HEK293 (cell line): Measurements from ENCODE around the gene EYA3.
A peak's percentile ranks its signal among the peaks of the same experiment; 100 is the strongest.

ENCODE experiments used
- CTCF ChIA-PET: fragments of 350-600 bp; formaldehyde crosslinking; extraction: SDS; loops from one replicate; lab custom pipeline; 2021; ENCODE audit warnings: antibody characterized with exemption; lab: Yijun Ruan, JAX
- POLR2A ChIA-PET: fragments of 300-600 bp; formaldehyde crosslinking; extraction: SDS; loops from one replicate; lab custom pipeline; 2020; ENCODE audit warnings: antibody characterized with exemption, inconsistent platforms; lab: Yijun Ruan, JAX
- H3K27ac ChIP-seq: fragments of 200-500 bp; sonication (Bioruptor generic); 2 replicates; pipeline ENCODE4 v1.5.1; 2014; ENCODE audit warnings: low read depth, low read length, control low read depth, inconsistent platforms; ENCODE audit errors: extremely low read depth
- H3K36me3 ChIP-seq, 2 experiments: fragments of 200-500 bp in 1 of 2; sonication (Bioruptor generic) in 1 of 2; 1 replicate in 1 of 2; 2 replicates in 1 of 2; pipeline ENCODE4 v1.5.1; 2014 to 2017; ENCODE audit warnings: inconsistent platforms in 2 of 2, low read length in 2 of 2; ENCODE audit not compliant: control insufficient read depth in 2 of 2, insufficient read depth in 1 of 2
- H3K4me1 ChIP-seq: fragments of 200-500 bp; sonication (Bioruptor generic); 2 replicates; pipeline ENCODE4 v1.5.1; 2014; ENCODE audit warnings: mild to moderate bottlenecking, low read length, inconsistent platforms; ENCODE audit not compliant: control insufficient read depth, insufficient read depth
- H3K4me3 ChIP-seq: 2 replicates; pipeline ENCODE4 v1.5.1; 2011; ENCODE audit warnings: low read depth, mild to moderate bottlenecking, control low read depth, low read length, moderate library complexity
- H3K9me3 ChIP-seq: fragments of 200-500 bp; sonication (Bioruptor generic); 2 replicates; pipeline ENCODE4 v1.5.1; 2014; ENCODE audit warnings: low read depth, low read length, inconsistent platforms; ENCODE audit not compliant: control insufficient read depth, insufficient read depth
- FEZF1 ChIP-seq: fragments of 450-650 bp; formaldehyde crosslinking; IDR thresholded peaks from 2 replicates; pipeline ENCODE4 v1.5.1; 2016; ENCODE audit warnings: missing biosample characterization, missing genetic modification characterization
- GFI1B ChIP-seq: fragments of 450-650 bp; formaldehyde crosslinking; IDR thresholded peaks from 2 replicates; pipeline ENCODE4 v1.5.1; 2016; ENCODE audit warnings: missing biosample characterization, missing genetic modification characterization
- MZF1 ChIP-seq: fragments of 450-650 bp; formaldehyde crosslinking; IDR thresholded peaks from 2 replicates; pipeline ENCODE4 v1.5.1; 2017; ENCODE audit warnings: missing biosample characterization, missing genetic modification characterization, borderline replicate concordance
- SALL2 ChIP-seq: fragments of 450-650 bp; formaldehyde crosslinking; IDR thresholded peaks from 2 replicates; pipeline ENCODE4 v1.5.0; 2017; ENCODE audit warnings: missing biosample characterization, mild to moderate bottlenecking, missing genetic modification characterization, borderline replicate concordance
- SCRT2 ChIP-seq: fragments of 450-650 bp; formaldehyde crosslinking; IDR thresholded peaks from 2 replicates; pipeline ENCODE4 v1.5.1; 2016; ENCODE audit warnings: missing biosample characterization, missing genetic modification characterization
- SP7 ChIP-seq: fragments of 450-650 bp; formaldehyde crosslinking; IDR thresholded peaks from 2 replicates; pipeline ENCODE4 v1.5.1; 2016; ENCODE audit warnings: missing biosample characterization, missing genetic modification characterization
- ZBTB17 ChIP-seq: fragments of 450-650 bp; formaldehyde crosslinking; IDR thresholded peaks from 2 replicates; pipeline ENCODE4 v1.5.1; 2016; ENCODE audit warnings: missing biosample characterization, missing genetic modification characterization
- ZEB2 ChIP-seq: fragments of 450-650 bp; formaldehyde crosslinking; IDR thresholded peaks from 2 replicates; pipeline ENCODE4 v1.5.1; 2016; ENCODE audit warnings: missing biosample characterization, missing genetic modification characterization
- ZFP41 ChIP-seq: fragments of 450-650 bp; formaldehyde crosslinking; IDR thresholded peaks from 2 replicates; pipeline ENCODE4 v1.5.1; 2016; ENCODE audit warnings: missing biosample characterization, missing genetic modification characterization, borderline replicate concordance
- ZNF2 ChIP-seq: fragments of 450-650 bp; formaldehyde crosslinking; IDR thresholded peaks from 2 replicates; pipeline ENCODE4 v1.5.1; 2016; ENCODE audit warnings: missing biosample characterization, missing genetic modification characterization
- ZNF223 ChIP-seq: fragments of 450-650 bp; formaldehyde crosslinking; IDR thresholded peaks from 2 replicates; pipeline ENCODE4 v1.5.1; 2016; ENCODE audit warnings: missing biosample characterization, missing genetic modification characterization
- ZNF248 ChIP-seq: fragments of 450-650 bp; formaldehyde crosslinking; IDR thresholded peaks from 2 replicates; pipeline ENCODE4 v1.5.1; 2017; ENCODE audit warnings: missing biosample characterization, missing genetic modification characterization
- ZNF302 ChIP-seq: fragments of 450-650 bp; formaldehyde crosslinking; IDR thresholded peaks from 2 replicates; pipeline ENCODE4 v1.5.1; 2016; ENCODE audit warnings: missing biosample characterization, missing genetic modification characterization, low read depth
- ZNF350 ChIP-seq: fragments of 450-650 bp; formaldehyde crosslinking; IDR thresholded peaks from 2 replicates; pipeline ENCODE4 v1.5.0; 2017; ENCODE audit warnings: missing biosample characterization, mild to moderate bottlenecking, missing genetic modification characterization
- ZNF366 ChIP-seq: fragments of 450-650 bp; formaldehyde crosslinking; conservative IDR thresholded peaks from 2 replicates; pipeline ENCODE4 v1.5.1; 2016; ENCODE audit warnings: missing biosample characterization, missing genetic modification characterization
- ZNF394 ChIP-seq: fragments of 450-650 bp; formaldehyde crosslinking; IDR thresholded peaks from 2 replicates; pipeline ENCODE4 v1.5.1; 2016; ENCODE audit warnings: missing biosample characterization, missing genetic modification characterization, mild to moderate bottlenecking, moderate library complexity, borderline replicate concordance
- ZNF426 ChIP-seq: fragments of 450-650 bp; formaldehyde crosslinking; IDR thresholded peaks from 2 replicates; pipeline ENCODE4 v1.5.1; 2017; ENCODE audit warnings: missing biosample characterization, missing genetic modification characterization, mild to moderate bottlenecking, inconsistent platforms, moderate library complexity
- ZNF514 ChIP-seq: fragments of 450-650 bp; formaldehyde crosslinking; IDR thresholded peaks from 2 replicates; pipeline ENCODE4 v1.5.1; 2016; ENCODE audit warnings: missing biosample characterization, missing genetic modification characterization
- ZNF544 ChIP-seq: fragments of 450-650 bp; formaldehyde crosslinking; IDR thresholded peaks from 2 replicates; pipeline ENCODE4 v1.5.0; 2017; ENCODE audit warnings: missing biosample characterization, missing genetic modification characterization
- ZNF664 ChIP-seq: fragments of 450-650 bp; formaldehyde crosslinking; IDR thresholded peaks from 2 replicates; pipeline ENCODE4 v1.5.1; 2016; ENCODE audit warnings: missing biosample characterization, missing genetic modification characterization
- TF ChIP-seq, protein P1 (sequence below): fragments of 450-650 bp; formaldehyde crosslinking; IDR thresholded peaks from 2 replicates; pipeline ENCODE4 v1.5.1; 2017; ENCODE audit warnings: missing biosample characterization, missing genetic modification characterization
- TF ChIP-seq, protein P2 (sequence below): fragments of 450-650 bp; formaldehyde crosslinking; IDR thresholded peaks from 2 replicates; pipeline ENCODE4 v1.5.1; 2016; ENCODE audit warnings: missing biosample characterization, missing genetic modification characterization, low read depth

The EYA3 gene

DNA sequence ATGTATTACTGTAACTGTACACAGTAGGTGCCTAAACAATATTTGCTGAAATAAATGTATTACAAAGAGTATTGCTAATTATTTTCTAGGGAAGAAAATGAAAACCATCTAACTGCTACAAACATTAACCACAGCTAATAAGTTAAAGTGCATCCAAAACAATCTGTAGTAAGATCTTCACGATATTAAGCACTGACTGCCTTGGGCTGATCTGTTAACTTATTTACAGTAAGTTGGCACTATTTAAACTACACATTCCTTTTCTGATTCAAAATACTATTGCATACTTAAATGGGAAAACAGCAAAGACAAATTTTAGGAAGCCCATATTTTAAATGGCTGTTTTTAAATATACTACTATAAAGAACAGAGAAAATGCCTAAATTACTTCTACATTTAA is 4.5 kb downstream of the EYA3 start:
- TF ChIP-seq ZNF302 (tag by site-specific recombination), result no peak
- TF ChIP-seq, protein P1, sequence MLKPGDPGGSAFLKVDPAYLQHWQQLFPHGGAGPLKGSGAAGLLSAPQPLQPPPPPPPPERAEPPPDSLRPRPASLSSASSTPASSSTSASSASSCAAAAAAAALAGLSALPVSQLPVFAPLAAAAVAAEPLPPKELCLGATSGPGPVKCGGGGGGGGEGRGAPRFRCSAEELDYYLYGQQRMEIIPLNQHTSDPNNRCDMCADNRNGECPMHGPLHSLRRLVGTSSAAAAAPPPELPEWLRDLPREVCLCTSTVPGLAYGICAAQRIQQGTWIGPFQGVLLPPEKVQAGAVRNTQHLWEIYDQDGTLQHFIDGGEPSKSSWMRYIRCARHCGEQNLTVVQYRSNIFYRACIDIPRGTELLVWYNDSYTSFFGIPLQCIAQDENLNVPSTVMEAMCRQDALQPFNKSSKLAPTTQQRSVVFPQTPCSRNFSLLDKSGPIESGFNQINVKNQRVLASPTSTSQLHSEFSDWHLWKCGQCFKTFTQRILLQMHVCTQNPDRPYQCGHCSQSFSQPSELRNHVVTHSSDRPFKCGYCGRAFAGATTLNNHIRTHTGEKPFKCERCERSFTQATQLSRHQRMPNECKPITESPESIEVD, result peak; percentile 36; the same call in 1 of the 2 replicates
- Histone ChIP-seq H3K9me3 (no peaks in the 10 kb centered on the region), H3K36me3 (peaks cover 5 to 12% of the 10 kb centered on the region in 2 experiments; a peak in 2 of 3 replicates), H3K4me3 (no peak overlapping the region), H3K4me1 (peaks cover 5% of the 10 kb centered on the region), H3K27ac (no peak overlapping the region)
- POLR2A ChIA-PET, result no interaction called here
- CTCF ChIA-PET, result interaction anchor here (0.7 to 0.9 kb wide), 2 partner anchors 9 to 103 kb away, joined by 3 read pairs; no protein-coding TSS in a partner anchor

DNA sequence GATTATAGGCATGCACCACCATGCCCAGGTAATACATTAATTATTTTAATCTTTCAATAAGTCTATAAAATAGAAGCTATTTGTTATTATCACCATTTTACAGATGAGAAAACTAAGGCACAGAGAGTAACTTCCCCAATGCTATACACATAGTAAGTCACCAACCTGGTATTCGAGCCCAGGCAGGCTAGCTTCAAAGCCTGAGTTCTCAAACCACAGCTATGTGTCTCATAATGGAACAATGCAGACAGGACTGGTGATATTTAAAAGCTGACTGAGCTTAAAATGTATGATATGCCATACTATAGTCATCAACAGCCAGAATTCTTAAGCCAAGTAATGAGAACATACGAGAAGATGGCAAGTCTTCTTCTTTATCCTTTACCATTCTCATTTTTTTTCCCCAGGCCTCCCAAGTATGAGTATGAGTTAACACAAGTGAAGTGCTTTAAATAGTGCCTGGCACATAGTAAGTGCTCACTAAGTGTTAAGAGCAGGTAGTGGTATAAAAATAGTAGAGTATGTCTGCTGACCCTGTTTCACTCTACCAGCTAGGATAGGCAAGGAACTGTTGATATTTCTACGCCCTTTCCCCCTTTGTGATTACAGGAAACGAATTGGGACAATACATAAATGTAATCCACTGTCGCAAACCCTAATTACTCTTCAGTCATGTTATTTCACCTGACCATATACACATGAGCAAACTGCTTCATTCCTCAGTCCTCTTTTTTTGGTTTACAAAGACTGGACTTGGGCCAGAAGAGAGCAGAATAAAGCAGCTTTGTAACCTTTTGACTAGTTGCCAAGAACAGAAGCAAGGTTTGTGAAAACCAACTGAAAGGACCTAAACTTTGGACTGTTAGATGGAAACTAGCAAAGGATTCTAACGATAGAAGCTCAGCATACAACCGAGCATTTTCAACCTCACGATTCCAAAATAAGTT is 9.5 kb downstream of the EYA3 start:
- ChIA-PET CTCF (interaction anchor here (0.5 to 0.9 kb wide), 4 partner anchors 12 to 410 kb away, joined by 3 to 6 read pairs (median 4); no protein-coding TSS in a partner anchor), POLR2A (interaction anchor here (0.5 to 2.5 kb wide), 2 partner anchors 9 to 222 kb away, joined by 3 to 17 read pairs; partner anchors contain the start of gene EYA3)
- H3K4me3 ChIP-seq, result no peak overlapping the region
- no peaks in the 10 kb centered on the region for H3K9me3 ChIP-seq
- H3K4me1 ChIP-seq, result no peaks in the 10 kb centered on the region; the same call in 1 of the 2 replicates
- peak; percentile 97 for TF ChIP-seq ZNF664 (tag by site-specific recombination)
- TF ChIP-seq ZEB2 (tag by site-specific recombination), result no peak
- peak; percentile 52 for TF ChIP-seq ZNF394 (tag by site-specific recombination)
- TF ChIP-seq ZFP41 (tag by site-specific recombination), result no peak
- no peak for TF ChIP-seq ZNF350 (tag by site-specific recombination)
- TF ChIP-seq, protein P1, result peak; percentile 73
- no peak for TF ChIP-seq ZNF223
- TF ChIP-seq ZNF366 (tag by site-specific recombination), result no peak
- TF ChIP-seq GFI1B (tag by site-specific recombination), result no peak
- peak; percentile 11; the same call in 1 of the 2 replicates for TF ChIP-seq ZBTB17 (tag by site-specific recombination)
- no peak for TF ChIP-seq ZNF248 (tag by site-specific recombination)
- TF ChIP-seq MZF1 (tag by site-specific recombination), result no peak
- TF ChIP-seq ZNF426, result no peak
- no peak for TF ChIP-seq SALL2 (tag by site-specific recombination)
- TF ChIP-seq ZNF544 (tag by site-specific recombination), result no peak
- TF ChIP-seq, protein P2, sequence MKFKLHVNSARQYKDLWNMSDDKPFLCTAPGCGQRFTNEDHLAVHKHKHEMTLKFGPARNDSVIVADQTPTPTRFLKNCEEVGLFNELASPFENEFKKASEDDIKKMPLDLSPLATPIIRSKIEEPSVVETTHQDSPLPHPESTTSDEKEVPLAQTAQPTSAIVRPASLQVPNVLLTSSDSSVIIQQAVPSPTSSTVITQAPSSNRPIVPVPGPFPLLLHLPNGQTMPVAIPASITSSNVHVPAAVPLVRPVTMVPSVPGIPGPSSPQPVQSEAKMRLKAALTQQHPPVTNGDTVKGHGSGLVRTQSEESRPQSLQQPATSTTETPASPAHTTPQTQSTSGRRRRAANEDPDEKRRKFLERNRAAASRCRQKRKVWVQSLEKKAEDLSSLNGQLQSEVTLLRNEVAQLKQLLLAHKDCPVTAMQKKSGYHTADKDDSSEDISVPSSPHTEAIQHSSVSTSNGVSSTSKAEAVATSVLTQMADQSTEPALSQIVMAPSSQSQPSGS (tag by site-specific recombination), result no peak
- no peak for TF ChIP-seq FEZF1 (tag by site-specific recombination)
- no peak for TF ChIP-seq SP7 (tag by site-specific recombination)
- 0 out of 2 replicates have a peak, but pooled peaks have one; percentile 33 for TF ChIP-seq ZNF2 (tag by site-specific recombination)
- no peak for TF ChIP-seq ZNF514 (tag by site-specific recombination)
- peak; percentile 15; the same call in 1 of the 2 replicates for TF ChIP-seq SCRT2 (tag by site-specific recombination)
- H3K36me3 ChIP-seq, result peaks cover 5 to 14% of the 10 kb centered on the region in 2 experiments; a peak in 2 of 3 replicates
- no peak overlapping the region for H3K27ac ChIP-seq
